IPS DF 6.9 (cell line): ENCODE data around the gene WDR7.

Experiments used
- DNase-seq: peaks from one replicate; pipeline ENCODE4 v3.0.0-alpha.2; 2013; ENCODE audit warnings: low read depth, low spot score
- H3K27ac ChIP-seq: one replicate; pipeline ENCODE4 v1.5.1; 2013; ENCODE audit warnings: low read length, control low read depth
- H3K27me3 ChIP-seq: 2 replicates; pipeline ENCODE4 v1.6.1; 2013; ENCODE audit warnings: mild to moderate bottlenecking, low read length; ENCODE audit not compliant: control insufficient read depth, insufficient read depth
- H3K36me3 ChIP-seq: 2 replicates; pipeline ENCODE4 v1.6.1; 2013; ENCODE audit warnings: low read length; ENCODE audit not compliant: control insufficient read depth, insufficient read depth
- H3K4me1 ChIP-seq: 2 replicates; pipeline ENCODE4 v1.6.1; 2013; ENCODE audit warnings: low read length; ENCODE audit not compliant: control insufficient read depth, insufficient read depth
- H3K4me3 ChIP-seq: 2 replicates; pipeline ENCODE4 v1.5.1; 2013; ENCODE audit warnings: mild to moderate bottlenecking, low read length
- H3K9me3 ChIP-seq: 2 replicates; pipeline ENCODE4 v1.6.1; 2013; ENCODE audit warnings: low read length, inconsistent platforms; ENCODE audit not compliant: control insufficient read depth, insufficient read depth
- WGBS: extraction: QIAGEN DNeasy Blood & Tissue Kit; methylation state at CpG from one replicate; pipeline ENCODE4 v1.1.7; 2013; ENCODE audit warnings: mixed read lengths, missing lambda C conversion rate; ENCODE audit not compliant: insufficient read length, insufficient coverage; 5-methylcytosine and 5-hydroxymethylcytosine counted together

Gene WDR7

DNA sequence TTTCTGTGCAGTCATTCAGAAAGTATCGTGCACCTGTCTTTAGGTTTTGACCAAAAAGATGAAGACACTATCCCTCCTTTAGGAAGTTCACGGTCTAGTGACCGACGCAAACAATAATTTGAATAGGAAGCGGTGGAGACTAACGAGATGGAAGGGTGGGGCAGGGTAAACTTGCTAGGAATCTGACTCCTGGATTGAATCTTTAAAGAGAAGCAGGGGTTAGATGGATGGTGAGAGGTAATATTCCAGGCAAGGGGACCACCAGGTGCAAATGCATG is 12.1 kb upstream of the WDR7 start:
- Histone ChIP-seq H3K4me1 (no peaks in the 10 kb centered on the region), H3K9me3 (no peaks in the 10 kb centered on the region), H3K27me3 (no peaks in the 10 kb centered on the region), H3K27ac (no peak overlapping the region), H3K36me3 (no peaks in the 10 kb centered on the region), H3K4me3 (no peak overlapping the region; the same call in 1 of the 2 replicates)
- no CpG with 5 or more reads among the region's 6 CpGs for WGBS
- no peak for DNase-seq

DNA sequence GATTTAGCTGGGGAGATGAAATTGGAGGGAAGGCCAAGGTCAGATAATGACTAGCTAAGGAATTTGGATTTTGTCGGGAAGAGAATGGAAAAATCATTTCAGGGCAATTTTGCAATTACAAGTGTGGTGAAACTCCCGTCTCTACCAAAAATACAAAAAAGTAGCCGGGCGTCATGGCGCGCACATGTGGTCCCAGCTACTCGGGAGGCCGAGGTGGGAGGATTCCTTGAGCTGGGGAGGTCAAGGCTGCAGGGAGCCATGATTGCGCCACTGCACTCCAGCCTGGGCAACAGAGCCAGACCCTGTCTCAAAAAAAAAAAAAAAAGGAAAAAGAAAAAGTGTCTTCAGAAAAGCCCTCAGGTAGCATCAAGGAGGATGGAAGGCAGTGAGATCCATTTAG is 11.6 kb upstream of the WDR7 start:
- Histone ChIP-seq H3K27me3 (no peaks in the 10 kb centered on the region), H3K9me3 (no peaks in the 10 kb centered on the region), H3K4me1 (no peaks in the 10 kb centered on the region), H3K36me3 (no peaks in the 10 kb centered on the region), H3K27ac (no peak overlapping the region), H3K4me3 (no peak overlapping the region)
- no CpG with 5 or more reads among the region's 9 CpGs for WGBS
- DNase-seq = no peak

DNA sequence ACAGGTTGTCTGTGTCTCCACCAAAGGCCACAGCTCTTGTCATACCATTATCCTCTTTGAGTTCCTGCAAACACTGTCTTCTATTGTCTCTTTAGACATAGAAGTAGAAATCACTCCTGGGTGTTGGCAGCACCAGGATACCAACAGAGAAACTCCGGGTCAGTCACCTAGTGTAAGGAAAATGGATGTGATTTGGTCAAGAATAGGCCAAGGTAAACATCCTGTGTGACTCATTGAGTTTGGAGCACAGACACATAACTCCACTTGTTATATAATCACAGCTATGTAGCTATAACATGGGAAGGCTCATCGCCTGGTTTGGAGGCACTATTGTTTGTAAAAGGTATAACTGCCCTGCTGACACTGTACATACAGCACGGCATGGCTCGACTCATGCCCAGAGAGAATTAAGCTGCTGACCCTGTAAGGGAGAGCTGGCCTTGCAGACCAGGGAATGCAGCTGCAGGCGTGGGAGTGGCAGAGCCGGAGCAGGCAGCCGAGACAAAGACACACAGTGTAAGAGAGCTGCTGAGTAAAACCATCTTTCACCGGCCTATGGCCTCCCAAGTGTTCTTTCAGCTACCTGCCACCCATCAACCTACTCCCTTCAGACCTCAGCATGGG is 9.3 kb upstream of the WDR7 start:
- H3K4me3 ChIP-seq = no peak overlapping the region
- DNase-seq = no peak
- WGBS = no CpG with 5 or more reads among the region's 8 CpGs
- H3K4me1 ChIP-seq = no peaks in the 10 kb centered on the region
- no peaks in the 10 kb centered on the region for H3K9me3 ChIP-seq
- H3K27me3 ChIP-seq = no peaks in the 10 kb centered on the region
- no peaks in the 10 kb centered on the region for H3K36me3 ChIP-seq
- H3K27ac ChIP-seq = no peak overlapping the region

DNA sequence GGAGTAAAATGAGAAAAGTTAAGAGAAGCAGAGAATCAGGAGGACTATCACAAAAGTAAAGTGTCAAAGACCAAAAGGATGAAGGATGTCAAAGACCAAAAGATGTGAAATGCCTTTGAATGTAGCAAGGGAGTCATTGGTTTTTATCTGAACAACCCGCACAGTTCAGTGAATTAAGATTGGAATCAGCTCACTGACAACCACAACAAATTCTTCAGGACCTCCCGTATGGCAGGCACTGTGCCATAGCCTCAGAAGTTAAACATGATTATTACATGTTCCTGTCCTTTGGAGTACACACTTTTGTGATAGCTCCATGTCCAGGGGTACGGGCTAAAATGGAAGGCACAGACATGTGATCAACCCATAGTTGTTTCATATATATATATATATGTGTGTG is 7.8 kb upstream of the WDR7 start:
- Histone ChIP-seq H3K4me1 (no peaks in the 10 kb centered on the region), H3K27me3 (no peaks in the 10 kb centered on the region), H3K27ac (no peak overlapping the region), H3K9me3 (no peaks in the 10 kb centered on the region), H3K36me3 (no peaks in the 10 kb centered on the region), H3K4me3 (no peak overlapping the region)
- WGBS = no CpG with 5 or more reads among the region's 3 CpGs
- DNase-seq = no peak

DNA sequence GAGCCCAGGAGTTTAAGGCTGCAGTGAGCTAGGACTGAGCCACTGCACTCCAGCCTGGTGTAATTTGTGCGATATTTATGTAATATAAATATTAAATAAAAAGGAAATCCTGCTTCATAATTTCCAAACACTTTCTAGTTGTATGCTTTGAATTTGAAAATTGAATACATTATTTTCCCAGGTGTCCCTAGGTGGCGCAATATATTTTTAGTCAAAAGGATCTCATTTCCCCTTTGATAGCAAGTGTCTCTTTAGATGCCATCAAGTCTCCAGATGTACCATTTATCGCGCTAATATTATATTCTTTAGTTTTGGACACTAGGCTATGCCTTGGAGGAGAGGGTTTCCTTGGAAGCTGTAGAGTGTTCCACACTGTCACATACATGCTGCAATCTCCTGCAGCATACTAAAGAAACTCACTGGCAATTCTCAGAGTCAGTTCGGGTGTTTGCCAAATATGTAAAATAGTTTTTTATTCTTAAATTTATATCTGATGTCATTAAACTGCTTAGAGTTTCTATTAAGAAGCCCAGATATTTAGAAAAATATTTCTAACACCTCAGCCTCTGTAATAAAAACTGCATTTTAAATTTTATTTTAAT is 5.6 kb upstream of the WDR7 start:
- no peak for DNase-seq
- H3K4me1 ChIP-seq = no peaks in the 10 kb centered on the region
- no peaks in the 10 kb centered on the region for H3K9me3 ChIP-seq
- no peaks in the 10 kb centered on the region for H3K36me3 ChIP-seq
- H3K4me3 ChIP-seq = no peak overlapping the region
- H3K27me3 ChIP-seq = no peaks in the 10 kb centered on the region
- WGBS = no CpG with 5 or more reads among the region's 5 CpGs
- no peak overlapping the region for H3K27ac ChIP-seq

DNA sequence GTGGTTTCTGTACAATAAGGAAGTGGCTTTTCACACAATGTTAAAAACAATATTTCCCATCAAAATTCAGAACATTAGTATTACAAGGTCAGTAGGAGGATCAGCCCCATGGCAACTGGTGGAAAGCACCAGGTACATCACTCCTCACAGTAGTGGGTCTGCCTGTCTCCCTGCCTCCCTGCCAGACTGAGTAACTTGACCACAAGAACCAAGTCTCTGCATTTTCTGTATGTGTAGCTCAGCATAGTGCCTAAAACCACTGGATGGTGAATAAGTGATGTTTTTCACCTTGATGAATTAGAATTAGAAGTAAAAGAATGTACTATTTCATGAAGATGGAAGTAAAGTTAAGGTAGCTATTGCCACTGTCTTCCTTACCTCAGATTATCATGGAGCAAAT is 4.1 kb upstream of the WDR7 start:
- no peaks in the 10 kb centered on the region for H3K36me3 ChIP-seq
- H3K4me3 ChIP-seq = no peak overlapping the region
- no peak for DNase-seq
- H3K9me3 ChIP-seq = no peaks in the 10 kb centered on the region
- no peaks in the 10 kb centered on the region for H3K27me3 ChIP-seq
- H3K27ac ChIP-seq = no peak overlapping the region
- no peaks in the 10 kb centered on the region; the same call in 1 of the 2 replicates for H3K4me1 ChIP-seq

DNA sequence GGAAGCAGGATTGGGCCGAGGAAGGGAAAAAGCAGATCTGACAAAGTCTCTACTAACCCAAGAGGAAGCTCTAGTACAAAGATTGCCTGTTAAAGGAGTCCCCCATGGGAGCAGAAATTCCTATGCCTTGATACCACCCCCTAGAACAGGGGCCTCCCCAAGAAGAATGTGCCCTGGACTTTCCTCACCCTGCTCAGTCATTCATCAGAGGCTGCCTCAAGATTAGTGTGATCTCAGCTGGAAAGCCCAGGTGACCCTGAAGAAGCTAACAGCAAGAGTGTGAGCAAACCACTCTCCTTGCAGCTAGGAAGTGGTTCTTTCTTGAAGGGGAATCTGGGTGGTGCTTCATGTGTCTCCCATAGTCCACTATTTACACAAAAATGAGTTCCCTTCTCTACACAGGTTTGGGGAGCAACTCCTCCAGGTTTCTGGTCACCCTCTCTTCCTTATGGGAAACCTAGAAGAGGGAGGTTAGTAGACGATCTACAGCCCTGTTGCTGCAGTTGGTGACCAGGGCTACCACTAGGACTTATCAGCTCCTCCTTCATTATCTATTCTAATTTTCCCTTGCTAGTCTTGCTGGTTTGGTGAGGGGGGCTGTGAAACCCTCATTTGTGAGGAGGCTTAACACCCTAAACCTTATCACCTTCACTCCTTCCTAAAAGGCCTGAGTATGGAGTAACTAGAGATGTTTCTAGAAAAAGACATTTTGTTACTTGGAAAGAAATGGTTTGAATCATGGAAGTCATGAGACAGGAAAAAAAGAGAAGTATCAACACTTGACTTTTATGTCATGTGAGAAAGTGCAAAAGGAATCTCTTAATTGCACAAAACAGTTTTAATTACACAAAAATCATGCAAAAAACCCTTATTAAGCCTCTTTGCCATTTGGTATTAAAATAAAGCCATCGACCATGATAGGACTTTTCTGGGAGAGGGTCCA is 2.9 kb upstream of the WDR7 start:
- DNase-seq = no peak
- Histone ChIP-seq H3K9me3 (no peaks in the 10 kb centered on the region), H3K4me3 (no peak overlapping the region), H3K27ac (no peak overlapping the region), H3K36me3 (no peaks in the 10 kb centered on the region), H3K27me3 (no peaks in the 10 kb centered on the region), H3K4me1 (no peaks in the 10 kb centered on the region; the same call in 1 of the 2 replicates)
- WGBS = no CpG with 5 or more reads among the region's 3 CpGs

DNA sequence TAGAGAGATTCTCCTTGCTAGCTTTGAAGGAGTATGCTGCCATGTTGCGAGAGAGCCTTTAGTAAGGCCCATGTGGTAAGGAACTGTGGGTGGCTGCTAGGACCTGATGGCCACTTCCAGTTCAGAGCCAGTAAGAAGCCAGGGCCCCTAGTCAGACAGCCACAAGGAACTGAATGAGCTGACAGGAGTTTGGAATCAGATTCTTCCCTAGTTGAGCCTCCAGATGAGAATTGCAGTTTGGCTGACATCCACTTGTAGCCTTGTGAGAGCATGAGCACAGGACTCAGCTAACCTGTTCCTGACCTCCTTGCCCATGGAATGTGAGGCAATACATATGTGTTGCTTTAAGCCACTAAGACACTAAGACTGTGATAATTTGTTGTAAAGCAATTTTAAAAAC is 1.2 kb upstream of the WDR7 start:
- H3K36me3 ChIP-seq = no peaks in the 10 kb centered on the region
- H3K27ac ChIP-seq = no peak overlapping the region

DNA sequence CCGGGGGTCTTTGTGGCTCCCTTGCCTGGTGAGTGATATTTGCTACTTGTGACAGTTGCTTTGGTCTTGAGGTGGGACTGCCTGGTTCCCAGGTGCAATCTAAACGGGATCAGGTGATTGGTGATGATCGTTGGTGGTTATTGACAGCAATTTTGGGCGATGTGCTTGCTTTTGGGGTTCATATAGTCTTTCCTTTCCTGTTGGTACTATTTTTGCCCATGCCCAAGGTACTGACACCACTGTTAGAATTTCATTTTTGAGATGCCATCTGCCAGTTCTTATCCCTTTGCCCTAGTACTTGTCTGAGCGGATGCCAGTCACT is 573 bp downstream of the WDR7 start:
- no peak for DNase-seq
- H3K9me3 ChIP-seq = no peaks in the 10 kb centered on the region
- no CpG with 5 or more reads among the region's 5 CpGs for WGBS
- no peaks in the 10 kb centered on the region; the same call in 1 of the 2 replicates for H3K4me1 ChIP-seq
- no peaks in the 10 kb centered on the region for H3K36me3 ChIP-seq
- H3K27me3 ChIP-seq = no peaks in the 10 kb centered on the region
- peak overlapping the region; percentile 93; the same call in 1 of the 2 replicates for H3K4me3 ChIP-seq
- H3K27ac ChIP-seq = no peak overlapping the region

More for the DNA sequence above, 1.2 kb upstream of the WDR7 start:
- no peaks in the 10 kb centered on the region for H3K27me3 ChIP-seq
- H3K4me1 ChIP-seq = no peaks in the 10 kb centered on the region; the same call in 1 of the 2 replicates
- DNase-seq = no peak
- WGBS = no CpG with 5 or more reads among the region's 1 CpG
- no peaks in the 10 kb centered on the region for H3K9me3 ChIP-seq
- H3K4me3 ChIP-seq = no peak overlapping the region

DNA sequence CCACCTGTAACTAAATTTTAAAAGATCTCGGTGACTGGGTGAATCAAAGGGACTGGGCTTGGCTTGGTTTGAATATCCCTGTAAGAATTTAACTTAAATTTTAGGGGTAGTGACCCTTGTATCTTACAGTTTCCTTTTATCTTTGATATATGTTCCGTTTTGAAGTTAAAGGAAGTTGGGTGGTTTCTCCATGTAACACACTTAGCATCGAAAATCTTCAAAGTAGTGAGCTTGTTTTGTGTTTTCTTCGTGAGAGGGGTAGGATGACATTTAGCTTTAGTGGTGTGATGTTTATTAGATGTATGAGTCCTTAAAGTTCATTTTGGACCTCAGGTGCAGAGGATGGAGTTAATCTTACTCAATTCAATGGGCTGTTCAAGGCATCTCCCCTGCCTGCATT is 1.6 kb downstream of the WDR7 start:
- no peak overlapping the region for H3K27ac ChIP-seq
- WGBS = 100% methylated on average over 1 of the region's 4 CpGs
- DNase-seq = no peak
- H3K4me3 ChIP-seq = no peak overlapping the region
- no peaks in the 10 kb centered on the region for H3K27me3 ChIP-seq
- H3K9me3 ChIP-seq = no peaks in the 10 kb centered on the region
- H3K36me3 ChIP-seq = no peaks in the 10 kb centered on the region
- H3K4me1 ChIP-seq = no peaks in the 10 kb centered on the region; the same call in 1 of the 2 replicates
